ENCODE measurements around the gene ETAA1.
A peak's percentile ranks its signal among the peaks of the same experiment; 100 is the strongest.

Gene ETAA1

GRCh38 chr2:67397143-67397986 is at the start of gene ETAA1:
Gene ETAA1 (plus strand): TSS chr2:67397333. CDS start chr2:67397449, 116 bp downstream.
- TF ChIP-seq CTCF (IDR thresholded peaks at IDR 0.05; ENCODE audit: borderline replicate concordance, insufficient read depth, low read depth, low read length) = no peak
- peak within 1 kb of the TSS; percentile 91 for H3K4me3 ChIP-seq (ENCODE audit: low read depth, low read length)

DNA sequence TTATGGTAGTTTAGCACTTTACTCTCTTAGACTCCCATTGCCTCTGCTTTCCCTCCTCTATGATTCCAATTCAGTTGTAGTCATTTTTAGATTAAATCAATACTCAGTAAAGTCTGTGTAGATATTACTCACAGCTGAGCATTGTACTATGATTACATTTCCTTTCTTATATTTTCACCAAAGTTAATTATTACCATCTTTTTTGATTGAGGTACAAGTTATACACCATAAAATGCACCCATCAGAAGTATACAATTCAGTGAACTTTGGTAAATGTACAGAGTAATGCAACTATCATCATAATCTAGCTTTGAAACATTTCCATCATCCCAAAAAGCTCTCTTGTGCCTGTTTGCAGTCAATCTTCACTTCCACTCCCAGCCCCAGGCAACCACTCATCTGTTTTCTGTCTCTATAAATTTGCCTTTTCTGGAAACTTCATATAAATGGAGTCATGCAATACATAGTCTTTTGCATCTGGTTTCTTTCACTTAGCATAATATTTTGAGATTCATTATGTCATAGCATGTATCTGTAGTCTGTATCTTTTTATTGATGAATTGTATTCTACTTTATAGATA is 30.2 kb upstream of the ETAA1 start:
- H3K4me3 ChIP-seq (ENCODE audit: low read depth, low read length) = no peak overlapping the region
- TF ChIP-seq CTCF (IDR thresholded peaks at IDR 0.05; ENCODE audit: borderline replicate concordance, insufficient read depth, low read depth, low read length) = no peak

DNA sequence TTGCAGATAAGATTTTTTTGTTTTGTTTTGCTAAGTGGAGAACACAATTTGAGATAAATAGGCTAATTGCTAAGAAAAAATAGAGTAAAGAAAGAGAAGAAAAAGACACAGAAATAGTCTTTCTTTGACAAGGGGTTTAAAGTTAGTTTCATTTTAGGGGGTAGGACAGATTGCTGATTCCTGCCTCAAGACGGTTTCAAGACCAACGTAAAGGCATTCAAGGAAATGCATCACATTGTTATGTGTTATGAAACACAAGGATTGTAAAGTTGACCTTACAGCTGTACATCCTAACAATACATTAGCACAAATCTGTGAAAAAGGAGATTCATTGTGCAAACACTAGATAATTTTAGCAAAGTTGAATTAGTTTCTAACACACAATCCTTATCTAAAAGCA is 22.7 kb upstream of the ETAA1 start:
- no peak overlapping the region for H3K4me3 ChIP-seq (ENCODE audit: low read depth, low read length)
- no peak for TF ChIP-seq CTCF (IDR thresholded peaks at IDR 0.05; ENCODE audit: borderline replicate concordance, insufficient read depth, low read depth, low read length)

GRCh38 chr2:67374949-67375348 is 22.2 kb upstream of the ETAA1 start:
- TF ChIP-seq CTCF (IDR thresholded peaks at IDR 0.05; ENCODE audit: borderline replicate concordance, insufficient read depth, low read depth, low read length) = no peak
- H3K4me3 ChIP-seq (ENCODE audit: low read depth, low read length) = no peak overlapping the region

GRCh38 chr2:67378555-67378954 is 18.6 kb upstream of the ETAA1 start:
- no peak for TF ChIP-seq CTCF (IDR thresholded peaks at IDR 0.05; ENCODE audit: borderline replicate concordance, insufficient read depth, low read depth, low read length)
- no peak overlapping the region for H3K4me3 ChIP-seq (ENCODE audit: low read depth, low read length)

DNA sequence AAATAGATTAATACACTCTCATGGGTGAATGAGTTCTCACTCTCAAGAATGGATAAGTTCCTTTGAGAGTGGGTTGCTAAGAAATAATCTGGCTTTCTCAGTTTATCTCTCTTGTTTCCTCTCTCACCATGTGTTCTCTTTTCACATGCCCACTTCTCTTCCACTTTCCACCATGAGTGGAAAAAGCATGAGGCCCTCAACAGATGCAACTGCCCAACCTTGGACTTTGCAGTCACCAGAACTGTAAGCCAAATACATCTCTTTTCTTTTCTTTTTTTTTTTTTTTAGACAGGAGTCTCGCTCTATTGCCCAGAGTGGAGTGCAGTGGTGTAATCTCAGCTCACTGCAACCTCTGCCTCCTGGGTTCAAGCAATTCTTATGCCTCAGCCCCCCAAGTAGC is 18.1 kb upstream of the ETAA1 start:
- H3K4me3 ChIP-seq (ENCODE audit: low read depth, low read length) = no peak overlapping the region
- no peak for TF ChIP-seq CTCF (IDR thresholded peaks at IDR 0.05; ENCODE audit: borderline replicate concordance, insufficient read depth, low read depth, low read length)
